Neural progenitor cell (in vitro differentiated cells): ENCODE measurements around the gene CDHR2. TPM values are rescaled to one million over a fixed set of nuclear protein-coding genes. Genes with fewer than 3 reads are reported as not detected.

Experiments
- DNase-seq: peaks from one replicate; pipeline ENCODE4 v3.0.0-alpha.2; 2016; ENCODE audit warnings: low spot score
- H2AFZ ChIP-seq: fragments of 200-600 bp; sonication (generic); replicated peaks from 2 replicates; pipeline ENCODE4 v1.6.1; 2016; ENCODE audit warnings: antibody characterized with exemption
- H3F3A ChIP-seq: fragments of 200-600 bp; sonication (generic); 2 replicates; pipeline ENCODE4 v1.6.1; 2016; ENCODE audit warnings: antibody characterized with exemption, low read depth
- H3K27ac ChIP-seq: fragments of 200-600 bp; sonication (generic); 2 replicates; pipeline ENCODE4 v1.5.1; 2016; ENCODE audit warnings: mild to moderate bottlenecking
- H3K27me3 ChIP-seq: fragments of 200-600 bp; sonication (generic); 2 replicates; pipeline ENCODE4 v1.6.1; 2016; ENCODE audit warnings: mild to moderate bottlenecking, moderate library complexity
- H3K36me3 ChIP-seq: fragments of 200-600 bp; sonication (generic); 2 replicates; pipeline ENCODE4 v1.5.1; 2016
- H3K4me1 ChIP-seq: fragments of 200-600 bp; sonication (generic); 2 replicates; pipeline ENCODE4 v1.6.1; 2016; ENCODE audit warnings: mixed run types
- H3K4me2 ChIP-seq: fragments of 200-600 bp; sonication (generic); 2 replicates; pipeline ENCODE4 v1.6.1; 2016
- H3K4me3 ChIP-seq: fragments of 200-600 bp; sonication (generic); 2 replicates; pipeline ENCODE4 v1.5.1; 2016
- H3K79me2 ChIP-seq: fragments of 200-600 bp; sonication (generic); 2 replicates; pipeline ENCODE4 v1.6.1; 2016; ENCODE audit warnings: low read depth
- H3K9ac ChIP-seq: fragments of 200-600 bp; sonication (generic); 2 replicates; pipeline ENCODE4 v1.6.1; 2016
- H3K9me3 ChIP-seq: fragments of 200-600 bp; sonication (generic); 2 replicates; pipeline ENCODE4 v1.5.1; 2016; ENCODE audit warnings: low read depth
- H4K20me1 ChIP-seq: fragments of 200-600 bp; sonication (generic); 2 replicates; pipeline ENCODE4 v1.6.1; 2016; ENCODE audit warnings: low read depth
- H3K27ac Mint-ChIP-seq: 3 replicates; pipeline ENCODE4 v1.8.0; 2021; ENCODE audit warnings: mixed read lengths
- H3K27me3 Mint-ChIP-seq: 2 replicates; pipeline ENCODE4 v1.8.0; 2022; ENCODE audit warnings: low read depth, mild to moderate bottlenecking, inconsistent platforms, moderate library complexity, mixed read lengths; ENCODE audit not compliant: insufficient read depth
- H3K36me3 Mint-ChIP-seq: 3 replicates; pipeline ENCODE4 v1.8.0; 2021; ENCODE audit warnings: mixed read lengths
- H3K4me1 Mint-ChIP-seq: 3 replicates; pipeline ENCODE4 v1.8.0; 2021; ENCODE audit warnings: mixed read lengths
- H3K4me3 Mint-ChIP-seq: 3 replicates; pipeline ENCODE4 v1.8.0; 2021; ENCODE audit warnings: mild to moderate bottlenecking, moderate library complexity, mixed read lengths
- H3K9me3 Mint-ChIP-seq: 3 replicates; pipeline ENCODE4 v1.8.0; 2020; ENCODE audit warnings: mixed read lengths
- CTCF ChIP-seq: fragments of 200-600 bp; sonication (generic); IDR thresholded peaks from 2 replicates; pipeline ENCODE4 v1.5.1; 2017; ENCODE audit warnings: antibody characterized with exemption, mild to moderate bottlenecking
- EZH2 ChIP-seq: fragments of 200-600 bp; sonication (generic); IDR thresholded peaks from 2 replicates; pipeline ENCODE4 v1.6.1; 2017; ENCODE audit warnings: antibody characterized with exemption, mild to moderate bottlenecking, moderate library complexity
- EZH2phosphoT487 ChIP-seq: fragments of 200-600 bp; sonication (generic); IDR thresholded peaks from 2 replicates; pipeline ENCODE4 v1.6.1; 2017; ENCODE audit warnings: antibody characterized with exemption
- total RNA-seq: library from RNA; depleted of rRNA; stranded (reverse); fragments of >200 nt; gene quantifications from 2 replicates; pipeline ENCODE4 v1.2.3, GENCODE V29; 2015; ENCODE audit warnings: low replicate concordance

CDHR2 gene
- total RNA-seq, 1 donor from 2014 or later: not detected

- no peak for DNase-seq
- Histone ChIP-seq H3K27ac (no peak overlapping the region), H3K27me3 (peaks cover 24% of the 10 kb centered on the region), H3K4me1 (no peaks in the 10 kb centered on the region), H4K20me1 (no peaks in the 10 kb centered on the region), H3K36me3 (no peaks in the 10 kb centered on the region), H3K79me2 (no peaks in the 10 kb centered on the region), H3F3A (peaks cover 8% of the 10 kb centered on the region), H3K4me3 (no peak overlapping the region), H3K9ac (no peak overlapping the region), H2AFZ (no peak overlapping the region), H3K4me2 (no peak overlapping the region), H3K9me3 (no peaks in the 10 kb centered on the region)
- no peaks in the 10 kb centered on the region for H3K4me1 Mint-ChIP-seq
- H3K9me3 Mint-ChIP-seq: no peaks in the 10 kb centered on the region
- H3K4me3 Mint-ChIP-seq: no peak overlapping the region
- no peak overlapping the region for H3K27ac Mint-ChIP-seq
- no peak for TF ChIP-seq EZH2phosphoT487
- no peak for TF ChIP-seq EZH2
- TF ChIP-seq CTCF: no peak
- peaks cover 12% of the 10 kb centered on the region for H3K27me3 Mint-ChIP-seq
- peaks cover 10% of the 10 kb centered on the region for H3K36me3 Mint-ChIP-seq
Observed at GRCh38 chr5:176594554-176594953, 45.4 kb downstream of the CDHR2 start.

- Mint-ChIP-seq H3K9me3 (no peaks in the 10 kb centered on the region), H3K27ac (no peak overlapping the region), H3K27me3 (peaks cover 9% of the 10 kb centered on the region), H3K4me1 (no peaks in the 10 kb centered on the region), H3K36me3 (peaks cover 10% of the 10 kb centered on the region), H3K4me3 (no peak overlapping the region)
- Histone ChIP-seq H3K4me3 (no peak overlapping the region), H3K9me3 (no peaks in the 10 kb centered on the region), H3F3A (peaks cover 8% of the 10 kb centered on the region), H3K4me1 (no peaks in the 10 kb centered on the region), H3K27ac (no peak overlapping the region), H3K27me3 (peaks cover 24% of the 10 kb centered on the region), H3K9ac (no peak overlapping the region), H3K4me2 (no peak overlapping the region), H3K36me3 (no peaks in the 10 kb centered on the region), H4K20me1 (no peaks in the 10 kb centered on the region), H3K79me2 (no peaks in the 10 kb centered on the region), H2AFZ (no peak overlapping the region)
- no peak for DNase-seq
- TF ChIP-seq EZH2phosphoT487: no peak
- no peak for TF ChIP-seq EZH2
- TF ChIP-seq CTCF: no peak
Observed at GRCh38 chr5:176595386-176595943, 46.3 kb downstream of the CDHR2 start.

- no peak for TF ChIP-seq CTCF
- no peak for TF ChIP-seq EZH2phosphoT487
- TF ChIP-seq EZH2: no peak
- Mint-ChIP-seq H3K36me3 (peaks cover 10% of the 10 kb centered on the region), H3K27ac (peak overlapping the region; percentile 53), H3K9me3 (no peaks in the 10 kb centered on the region), H3K27me3 (peaks cover 9% of the 10 kb centered on the region), H3K4me3 (no peak overlapping the region), H3K4me1 (no peaks in the 10 kb centered on the region)
- H3K9me3 ChIP-seq: no peaks in the 10 kb centered on the region
- peaks cover 8% of the 10 kb centered on the region for H3F3A ChIP-seq
- no peaks in the 10 kb centered on the region for H3K79me2 ChIP-seq
- H3K4me3 ChIP-seq: no peak overlapping the region
- H4K20me1 ChIP-seq: no peaks in the 10 kb centered on the region
- H3K27ac ChIP-seq: no peak overlapping the region
- no peak overlapping the region for H2AFZ ChIP-seq
- peak overlapping the region; percentile 35 for H3K4me2 ChIP-seq
- no peaks in the 10 kb centered on the region for H3K4me1 ChIP-seq
- H3K36me3 ChIP-seq: no peaks in the 10 kb centered on the region
- no peak for DNase-seq
- peaks cover 24% of the 10 kb centered on the region for H3K27me3 ChIP-seq
- H3K9ac ChIP-seq: no peak overlapping the region
Observed at GRCh38 chr5:176596069-176596644, 47.0 kb downstream of the CDHR2 start.
